ENCODE results near the gene MYO5C. TPM values are rescaled to one million over a fixed set of nuclear protein-coding genes. Genes with fewer than 3 reads are reported as not detected.

Gene MYO5C
- total RNA-seq, 6 donors from 2014 or later = 59.9 to 128 (median 84.5) TPM

GRCh38 chr15:52338058-52338457, 42.5 kb upstream of the MYO5C start:
- Histone ChIP-seq H3K27ac (no peak overlapping the region), H3K27me3 (no peaks in the 10 kb centered on the region), H3K4me3 (no peak overlapping the region), H3K4me1 (no peaks in the 10 kb centered on the region), H3K9me3 (no peaks in the 10 kb centered on the region), H3K36me3 (peaks cover 0 to 26% (median 2%) of the 10 kb centered on the region in 4 donors)
- 92 to 96% methylated on average over 3 of the region's 3 CpGs for WGBS, 2 donors
- TF ChIP-seq EP300 (IDR thresholded peaks at IDR 0.05) = no peak
- no peak for TF ChIP-seq CTCF (IDR thresholded peaks at IDR 0.05)
- TF ChIP-seq POLR2AphosphoS5 (IDR thresholded peaks at IDR 0.05) = no peak
- TF ChIP-seq POLR2A (IDR thresholded peaks at IDR 0.05) = no peak
- DNase-seq (no peak), ATAC-seq (ENCODE audit: low FRiP score in 2 of 2) (no peak)

GRCh38 chr15:52337198-52337853, 41.7 kb upstream of the MYO5C start:
- H3K27me3 ChIP-seq = no peaks in the 10 kb centered on the region
- DNase-seq = no peak
- peaks cover 0 to 24% (median 2%) of the 10 kb centered on the region in 4 donors for H3K36me3 ChIP-seq
- TF ChIP-seq CTCF (IDR thresholded peaks at IDR 0.05) (no peak), POLR2A (IDR thresholded peaks at IDR 0.05) (no peak), EP300 (IDR thresholded peaks at IDR 0.05) (no peak), POLR2AphosphoS5 (IDR thresholded peaks at IDR 0.05) (no peak)
- no peaks in the 10 kb centered on the region for H3K9me3 ChIP-seq
- H3K4me1 ChIP-seq = no peaks in the 10 kb centered on the region
- no peak overlapping the region for H3K27ac ChIP-seq
- H3K4me3 ChIP-seq = no peak overlapping the region
- WGBS, 2 donors = 82 to 83% methylated on average over 5 of the region's 5 CpGs
- ATAC-seq (ENCODE audit: low FRiP score in 2 of 2) = no peak

- Histone ChIP-seq H3K9me3 (no peaks in the 10 kb centered on the region), H3K4me1 (no peaks in the 10 kb centered on the region), H3K36me3 (peaks cover 0 to 23% (median 2%) of the 10 kb centered on the region in 4 donors), H3K27me3 (no peaks in the 10 kb centered on the region), H3K27ac (no peak overlapping the region), H3K4me3 (no peak overlapping the region)
- 53 to 68% methylated on average over 4 of the region's 4 CpGs for WGBS, 2 donors
- ATAC-seq (ENCODE audit: low FRiP score in 2 of 2) (no peak), DNase-seq (no peak)
- TF ChIP-seq CTCF (IDR thresholded peaks at IDR 0.05) = no peak
- no peak for TF ChIP-seq EP300 (IDR thresholded peaks at IDR 0.05)
- TF ChIP-seq POLR2AphosphoS5 (IDR thresholded peaks at IDR 0.05) = no peak
- no peak for TF ChIP-seq POLR2A (IDR thresholded peaks at IDR 0.05)
Observed at GRCh38 chr15:52336529-52336928, 40.9 kb upstream of the MYO5C start.

- Histone ChIP-seq H3K4me3 (no peak overlapping the region), H3K27ac (no peak overlapping the region), H3K9me3 (no peaks in the 10 kb centered on the region), H3K36me3 (peaks cover 0 to 16% (median 0%) of the 10 kb centered on the region in 4 donors), H3K27me3 (no peaks in the 10 kb centered on the region), H3K4me1 (peaks cover 0 to 4% (median 0%) of the 10 kb centered on the region in 4 donors)
- ATAC-seq (ENCODE audit: low FRiP score in 2 of 2) (no peak), DNase-seq (no peak)
- TF ChIP-seq POLR2AphosphoS5 (IDR thresholded peaks at IDR 0.05) = no peak
- TF ChIP-seq POLR2A (IDR thresholded peaks at IDR 0.05) = no peak
- TF ChIP-seq CTCF (IDR thresholded peaks at IDR 0.05) = no peak
- no peak for TF ChIP-seq EP300 (IDR thresholded peaks at IDR 0.05)
- WGBS, 2 donors = 79 to 90% methylated on average over 3 of the region's 3 CpGs
Observed at GRCh38 chr15:52334491-52335160, 39.0 kb upstream of the MYO5C start.

All from upper lobe of left lung (tissue), 6 donors.